Mesodermal cell (in vitro differentiated cells): ENCODE measurements around the gene CCM2.

Source experiments
- H3K27ac ChIP-seq: 2 replicates; pipeline ENCODE4 v1.7.0; 2013; ENCODE audit warnings: mild to moderate bottlenecking, low read depth, low read length, moderate library complexity; ENCODE audit not compliant: severe bottlenecking
- H3K36me3 ChIP-seq: 2 replicates; pipeline ENCODE4 v1.7.1; 2013; ENCODE audit warnings: mild to moderate bottlenecking, low read length, moderate library complexity; ENCODE audit not compliant: control insufficient read depth, insufficient read depth
- H3K4me1 ChIP-seq: one replicate; pipeline ENCODE4 v1.7.1; 2013; ENCODE audit warnings: mild to moderate bottlenecking, low read length; ENCODE audit not compliant: insufficient read depth, control insufficient read depth, poor library complexity, severe bottlenecking
- H3K4me3 ChIP-seq: 2 replicates; pipeline ENCODE4 v1.7.0; 2013; ENCODE audit warnings: low read length, control low read depth, mild to moderate bottlenecking; ENCODE audit not compliant: insufficient read depth, poor library complexity, severe bottlenecking; ENCODE audit errors: extremely low read depth
- H3K9me3 ChIP-seq: 2 replicates; pipeline ENCODE4 v1.7.1; 2013; ENCODE audit warnings: mild to moderate bottlenecking, low read length, moderate library complexity; ENCODE audit not compliant: control insufficient read depth
- WGBS, 2 experiments: methylation state at CpG; one replicate each; pipeline ENCODE4 v1.1.5; 2013; ENCODE audit warnings: missing lambda C conversion rate in 2 of 2; ENCODE audit not compliant: insufficient coverage in 2 of 2; 5-methylcytosine and 5-hydroxymethylcytosine counted together

The CCM2 gene

GRCh38 chr7:45099891-45100760, 100.1 kb downstream of the CCM2 start:
- peaks cover 64% of the 10 kb centered on the region for H3K36me3 ChIP-seq
- no peak overlapping the region for H3K4me3 ChIP-seq
- H3K4me1 ChIP-seq, result no peaks in the 10 kb centered on the region
- 94 to 95% methylated on average over 11 to 12 of the region's 16 CpGs for whole genome bisulfite sequencing, 2 experiments
- no peak overlapping the region for H3K27ac ChIP-seq
- no peaks in the 10 kb centered on the region for H3K9me3 ChIP-seq

- no peaks in the 10 kb centered on the region for H3K9me3 ChIP-seq
- H3K4me3 ChIP-seq, result no peak overlapping the region
- peaks cover 72% of the 10 kb centered on the region for H3K36me3 ChIP-seq
- 94% methylated on average over 11 to 12 of the region's 13 CpGs for WGBS, 2 experiments
- H3K4me1 ChIP-seq, result no peaks in the 10 kb centered on the region
- no peak overlapping the region for H3K27ac ChIP-seq
Measured at GRCh38 chr7:45100761-45101480, 100.9 kb downstream of the CCM2 start.

DNA sequence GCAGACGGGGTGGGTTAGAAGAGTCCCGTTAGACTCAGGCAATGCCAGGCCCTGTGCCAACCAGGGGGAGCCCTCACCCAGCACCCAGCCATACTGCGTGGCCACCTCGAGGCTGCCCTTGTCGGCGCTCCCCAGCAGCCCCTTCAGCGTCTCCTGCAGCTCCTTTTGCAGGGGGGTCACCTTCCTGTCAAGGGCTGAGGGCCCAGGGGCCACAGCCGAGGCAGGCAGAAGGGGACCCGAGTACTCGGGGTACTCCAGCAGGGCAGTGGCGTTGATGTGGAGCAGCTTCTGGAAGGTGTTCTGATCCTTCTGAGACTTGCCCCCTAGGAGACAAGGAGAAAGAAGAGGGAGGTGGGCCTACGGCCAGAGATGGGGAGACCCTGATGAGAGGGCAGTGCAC, 101.7 kb downstream of the CCM2 start:
- WGBS, 2 experiments, result 98 to 100% methylated on average over 5 to 9 of the region's 12 CpGs

GRCh38 chr7:45102785-45103712, 103.0 kb downstream of the CCM2 start:
- no peaks in the 10 kb centered on the region for H3K9me3 ChIP-seq
- 91 to 94% methylated on average over 6 to 13 of the region's 14 CpGs for WGBS, 2 experiments
- H3K4me1 ChIP-seq, result peaks cover 4% of the 10 kb centered on the region
- no peak overlapping the region for H3K4me3 ChIP-seq
- H3K27ac ChIP-seq, result no peak overlapping the region
- H3K36me3 ChIP-seq, result peaks cover 93% of the 10 kb centered on the region

More for the DNA sequence above, 101.7 kb downstream of the CCM2 start:
- Histone ChIP-seq H3K4me1 (no peaks in the 10 kb centered on the region), H3K4me3 (no peak overlapping the region), H3K36me3 (peaks cover 80% of the 10 kb centered on the region), H3K9me3 (no peaks in the 10 kb centered on the region), H3K27ac (no peak overlapping the region)

DNA sequence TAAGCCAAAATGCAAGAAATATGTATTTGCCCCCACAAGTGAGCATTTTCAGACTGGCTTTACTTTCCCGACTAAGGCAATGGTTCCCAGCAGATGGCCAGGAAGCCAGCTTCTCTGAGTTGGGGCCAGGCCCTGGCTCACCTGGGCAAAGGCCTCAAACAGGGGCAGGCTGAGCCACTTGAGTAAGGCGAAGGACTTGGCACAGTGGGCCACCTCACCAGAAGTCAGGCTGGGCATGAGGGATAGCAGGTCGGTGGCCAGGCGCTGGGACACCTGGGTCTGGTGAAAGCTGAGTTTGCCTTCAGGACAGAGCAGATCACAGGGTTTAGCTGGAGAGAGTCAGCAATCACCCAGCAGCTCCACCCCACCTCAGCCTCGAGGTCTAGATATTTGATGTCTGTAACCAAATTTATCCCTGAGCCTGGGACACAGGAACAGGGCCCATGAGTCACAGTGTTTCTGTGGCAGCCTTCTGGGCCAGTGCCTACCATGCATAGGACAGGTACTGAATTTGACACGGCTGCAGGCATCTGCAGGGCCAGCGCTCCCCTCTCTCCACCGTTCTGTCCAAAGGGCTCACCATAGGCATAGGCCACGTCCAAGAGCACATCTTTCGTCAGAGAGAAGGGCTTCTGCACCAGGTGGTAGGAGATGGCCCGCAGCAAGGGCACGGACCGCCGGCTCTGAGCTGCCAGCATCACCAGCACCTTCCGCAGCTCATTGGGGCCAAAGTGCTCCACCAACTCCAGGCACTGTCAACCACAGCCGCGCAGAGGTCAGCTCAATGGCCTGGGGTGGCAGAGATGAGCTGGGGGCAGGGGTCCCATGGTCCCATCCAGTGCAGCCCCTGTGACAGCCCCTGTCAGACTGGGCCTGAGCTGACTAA, 104.2 kb downstream of the CCM2 start:
- H3K4me3 ChIP-seq, result no peak overlapping the region
- H3K9me3 ChIP-seq, result no peaks in the 10 kb centered on the region
- peaks cover 100% of the 10 kb centered on the region for H3K36me3 ChIP-seq
- no peak overlapping the region for H3K27ac ChIP-seq
- H3K4me1 ChIP-seq, result peaks cover 10% of the 10 kb centered on the region
- whole genome bisulfite sequencing, 2 experiments, result 97 to 98% methylated on average over 14 to 16 of the region's 17 CpGs

GRCh38 chr7:45104844-45105587, 105.0 kb downstream of the CCM2 start:
- H3K4me1 ChIP-seq, result peaks cover 10% of the 10 kb centered on the region
- no peak overlapping the region for H3K4me3 ChIP-seq
- H3K9me3 ChIP-seq, result no peaks in the 10 kb centered on the region
- no peak overlapping the region for H3K27ac ChIP-seq
- WGBS, 2 experiments, result 93 to 96% methylated on average over 9 of the region's 12 CpGs
- H3K36me3 ChIP-seq, result peaks cover 97% of the 10 kb centered on the region

DNA sequence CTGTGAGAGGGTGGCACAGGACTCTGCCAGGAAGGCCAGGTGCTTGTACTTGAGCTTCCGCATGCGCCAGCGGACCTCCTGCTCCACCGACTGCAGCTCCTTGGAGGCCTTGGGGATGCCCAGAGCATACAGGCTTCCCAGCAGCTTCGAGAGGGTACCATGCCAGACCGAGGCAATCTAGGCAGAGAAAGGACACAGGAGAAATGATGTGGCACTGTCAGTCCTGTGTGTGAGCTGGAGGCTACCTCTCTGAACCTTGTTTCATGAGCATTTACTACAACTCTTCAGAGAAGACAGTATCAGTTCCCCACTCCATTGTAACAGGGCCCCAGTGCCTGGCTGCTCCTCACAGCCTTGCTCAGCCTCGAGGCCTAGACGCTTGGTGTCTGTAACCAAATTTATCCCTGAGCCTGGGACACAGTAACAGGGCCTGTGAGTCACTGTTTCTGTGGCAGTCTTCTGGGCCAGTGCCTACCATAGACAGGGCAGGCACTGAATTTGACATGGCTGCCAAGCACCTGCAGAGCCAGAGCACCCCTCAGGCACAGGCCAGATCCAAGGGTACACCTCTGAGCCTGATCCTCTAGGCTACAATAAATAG, 105.7 kb downstream of the CCM2 start:
- H3K9me3 ChIP-seq, result no peaks in the 10 kb centered on the region
- 89 to 96% methylated on average over 7 to 8 of the region's 8 CpGs for WGBS, 2 experiments
- no peak overlapping the region for H3K4me3 ChIP-seq
- peaks cover 92% of the 10 kb centered on the region for H3K36me3 ChIP-seq
- no peak overlapping the region for H3K27ac ChIP-seq
- H3K4me1 ChIP-seq, result peaks cover 16% of the 10 kb centered on the region

DNA sequence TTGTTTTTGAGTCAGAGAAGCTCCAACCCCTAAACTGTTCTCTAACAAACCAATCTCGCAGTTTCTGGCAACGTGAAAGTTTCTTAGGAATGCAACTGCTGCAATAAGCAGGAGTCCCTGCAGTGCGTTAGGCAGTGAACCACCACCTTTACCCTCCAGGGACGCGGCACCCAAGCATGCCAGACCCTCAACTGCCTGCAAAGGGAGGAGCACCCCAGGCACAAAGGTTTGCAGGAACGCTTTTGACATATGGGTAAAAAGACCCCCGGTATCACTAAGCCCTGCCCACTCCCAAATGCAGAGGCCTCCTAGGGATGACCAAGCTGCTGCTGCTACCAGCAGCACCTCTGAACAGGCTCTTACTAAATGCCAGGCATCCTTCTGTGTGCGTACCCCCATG, 106.8 kb downstream of the CCM2 start:
- peaks cover 16% of the 10 kb centered on the region for H3K4me1 ChIP-seq
- peaks cover 81% of the 10 kb centered on the region for H3K36me3 ChIP-seq
- H3K4me3 ChIP-seq, result no peak overlapping the region
- 85 to 100% methylated on average over 3 to 8 of the region's 8 CpGs for WGBS, 2 experiments
- no peak overlapping the region for H3K27ac ChIP-seq
- H3K9me3 ChIP-seq, result no peaks in the 10 kb centered on the region

GRCh38 chr7:45107356-45107755, 107.4 kb downstream of the CCM2 start:
- WGBS, 2 experiments, result 100% methylated on average over 2 of the region's 3 CpGs; no CpG with 5 or more reads in 1 of the 2 experiments
- H3K27ac ChIP-seq, result no peak overlapping the region
- H3K36me3 ChIP-seq, result peaks cover 75% of the 10 kb centered on the region
- H3K9me3 ChIP-seq, result no peaks in the 10 kb centered on the region
- no peak overlapping the region for H3K4me3 ChIP-seq
- H3K4me1 ChIP-seq, result peaks cover 16% of the 10 kb centered on the region
